Activated CD8-positive, alpha-beta T cell treated with anti-CD3 and anti-CD28 coated beads for 36 hours (primary cell): ENCODE measurements around the gene ZNF808. TPM values are rescaled to one million over a fixed set of nuclear protein-coding genes. Genes with fewer than 3 reads are reported as not detected.
"Not testable (repeated sequence)": the region's sequence is repeated elsewhere in the genome, so short reads cannot be mapped to it uniquely, and the experiment has no call there.

ENCODE experiments used
- ATAC-seq: fragments of 200-7000 bp; cut with Tn5 transposase; one replicate; pipeline ENCODE4 v1.10.0; 2021; ENCODE audit warnings: mild to moderate bottlenecking, moderate library complexity
- CTCF ChIA-PET: fragments of 350-600 bp; sonication (Branson Sonifier 250); formaldehyde crosslinking; loops from one replicate; lab custom pipeline; 2021; ENCODE audit warnings: antibody characterized with exemption; lab: Charles Lee
- POLR2A ChIA-PET: fragments of 350-600 bp; sonication (Branson Sonifier 250); formaldehyde crosslinking; loops from one replicate; lab custom pipeline; 2021; ENCODE audit warnings: antibody characterized with exemption; lab: Charles Lee
- DNase-seq: peaks from one replicate; pipeline ENCODE4 v3.0.0-alpha.2; 2020
- H3K27ac Mint-ChIP-seq: one replicate; pipeline ENCODE4 v1.8.0; 2021; ENCODE audit warnings: mild to moderate bottlenecking, mixed read lengths
- H3K27me3 Mint-ChIP-seq: one replicate; pipeline ENCODE4 v1.8.0; 2021; ENCODE audit warnings: mixed read lengths
- H3K36me3 Mint-ChIP-seq: one replicate; pipeline ENCODE4 v1.8.0; 2021; ENCODE audit warnings: low read depth, mixed read lengths
- H3K4me1 Mint-ChIP-seq: one replicate; pipeline ENCODE4 v1.8.0; 2021; ENCODE audit warnings: low read depth, mixed read lengths
- H3K4me3 Mint-ChIP-seq: one replicate; pipeline ENCODE4 v1.8.0; 2021; ENCODE audit warnings: mild to moderate bottlenecking, moderate library complexity, mixed read lengths
- H3K9me3 Mint-ChIP-seq: one replicate; pipeline ENCODE4 v1.8.0; 2021; ENCODE audit warnings: mixed read lengths
- CTCF ChIP-seq: fragments of 200-600 bp; IDR thresholded peaks from one replicate; pipeline ENCODE4 v1.8.0; 2022; ENCODE audit warnings: antibody characterized with exemption, mild to moderate bottlenecking
- intact Hi-C: fragments of 100-400 bp; cut with micrococcal nuclease; formaldehyde crosslinking; loops from one replicate; pipeline ENCODE4 v1.10.0; 2022
- total RNA-seq, 2 experiments: library from RNA; stranded (reverse); gene quantifications; one replicate each; pipeline ENCODE4 v1.2.3, GENCODE V29; 2021

Gene ZNF808
- total RNA-seq, 2 experiments from 2014 or later, result 32.4 to 32.5 TPM

- ATAC-seq (no peak), DNase-seq (no peak)
- H3K4me3 Mint-ChIP-seq, result no peak overlapping the region
- intact Hi-C loops, result no loop called here
- no peak for TF ChIP-seq CTCF
- peaks cover 40% of the 10 kb centered on the region for H3K9me3 Mint-ChIP-seq
- ChIA-PET POLR2A (no interaction called here), CTCF (interaction anchor here (1.1 kb wide), 1 partner anchor 9 kb away, joined by 3 read pairs; no protein-coding TSS in a partner anchor)
- peaks cover 10% of the 10 kb centered on the region for H3K4me1 Mint-ChIP-seq
- H3K27ac Mint-ChIP-seq, result no peak overlapping the region
- no peaks in the 10 kb centered on the region for H3K27me3 Mint-ChIP-seq
- peaks cover 55% of the 10 kb centered on the region for H3K36me3 Mint-ChIP-seq
These were observed 39.1 kb downstream of the ZNF808 start for GRCh38 chr19:52566588-52566987.

GRCh38 chr19:52567921-52568320 is 40.5 kb downstream of the ZNF808 start:
- no peak for TF ChIP-seq CTCF
- H3K27me3 Mint-ChIP-seq, result no peaks in the 10 kb centered on the region
- intact Hi-C loops, result no loop called here
- H3K4me3 Mint-ChIP-seq, result no peak overlapping the region
- POLR2A ChIA-PET, result no interaction called here
- H3K9me3 Mint-ChIP-seq, result peaks cover 33% of the 10 kb centered on the region
- ATAC-seq (no peak), DNase-seq (no peak)
- CTCF ChIA-PET, result no interaction called here
- peaks cover 55% of the 10 kb centered on the region for H3K36me3 Mint-ChIP-seq
- H3K4me1 Mint-ChIP-seq, result peaks cover 17% of the 10 kb centered on the region
- no peak overlapping the region for H3K27ac Mint-ChIP-seq

- intact Hi-C loops, ATAC-seq, H3K27me3 Mint-ChIP-seq, CTCF ChIA-PET, POLR2A ChIA-PET: not testable (repeated sequence)
- peaks cover 54% of the 10 kb centered on the region for H3K36me3 Mint-ChIP-seq
- DNase-seq, result peak; percentile 20
- H3K4me1 Mint-ChIP-seq, result peaks cover 23% of the 10 kb centered on the region
- H3K27ac Mint-ChIP-seq, result peak overlapping the region; percentile 95
- H3K9me3 Mint-ChIP-seq, result peaks cover 19% of the 10 kb centered on the region
- peak overlapping the region; percentile 85 for H3K4me3 Mint-ChIP-seq
These were observed 42.2 kb downstream of the ZNF808 start for GRCh38 chr19:52569638-52569999.

GRCh38 chr19:52570000-52570861 is 42.8 kb downstream of the ZNF808 start, which contains the start of gene ZNF701:
Gene ZNF701 (plus strand): TSS chr19:52570287. CDS start chr19:52574148, 3,861 bp downstream.
- ATAC-seq (peak; percentile 100), DNase-seq (peak; percentile 97)
- Mint-ChIP-seq H3K4me3 (peak within 1 kb of the TSS; percentile 85), H3K27me3 (no peaks in the 10 kb centered on the region), H3K36me3 (peaks cover 58% of the 10 kb centered on the region), H3K4me1 (peaks cover 23% of the 10 kb centered on the region), H3K27ac (peak within 1 kb of the TSS; percentile 95), H3K9me3 (peaks cover 17% of the 10 kb centered on the region)
- POLR2A ChIA-PET, result interaction anchor here (0.6 kb wide), 1 partner anchor 34 kb away, joined by 3 read pairs; no protein-coding TSS in a partner anchor
- CTCF ChIA-PET, result no interaction called here
- TF ChIP-seq CTCF, result peak; percentile 34
- intact Hi-C loops, result no loop called here

- intact Hi-C loops, result no loop called here
- TF ChIP-seq CTCF, result no peak
- POLR2A ChIA-PET, result no interaction called here
- no peak for ATAC-seq
- Mint-ChIP-seq H3K9me3 (peaks cover 36% of the 10 kb centered on the region), H3K4me1 (no peaks in the 10 kb centered on the region), H3K27ac (no peak overlapping the region), H3K36me3 (peaks cover 80% of the 10 kb centered on the region), H3K27me3 (no peaks in the 10 kb centered on the region), H3K4me3 (no peak overlapping the region)
- DNase-seq, result no peak
- CTCF ChIA-PET, result no interaction called here
These were observed 57.4 kb downstream of the ZNF808 start for GRCh38 chr19:52584736-52585440.
